Measurements from ENCODE around the gene EMILIN1.

The EMILIN1 gene

DNA sequence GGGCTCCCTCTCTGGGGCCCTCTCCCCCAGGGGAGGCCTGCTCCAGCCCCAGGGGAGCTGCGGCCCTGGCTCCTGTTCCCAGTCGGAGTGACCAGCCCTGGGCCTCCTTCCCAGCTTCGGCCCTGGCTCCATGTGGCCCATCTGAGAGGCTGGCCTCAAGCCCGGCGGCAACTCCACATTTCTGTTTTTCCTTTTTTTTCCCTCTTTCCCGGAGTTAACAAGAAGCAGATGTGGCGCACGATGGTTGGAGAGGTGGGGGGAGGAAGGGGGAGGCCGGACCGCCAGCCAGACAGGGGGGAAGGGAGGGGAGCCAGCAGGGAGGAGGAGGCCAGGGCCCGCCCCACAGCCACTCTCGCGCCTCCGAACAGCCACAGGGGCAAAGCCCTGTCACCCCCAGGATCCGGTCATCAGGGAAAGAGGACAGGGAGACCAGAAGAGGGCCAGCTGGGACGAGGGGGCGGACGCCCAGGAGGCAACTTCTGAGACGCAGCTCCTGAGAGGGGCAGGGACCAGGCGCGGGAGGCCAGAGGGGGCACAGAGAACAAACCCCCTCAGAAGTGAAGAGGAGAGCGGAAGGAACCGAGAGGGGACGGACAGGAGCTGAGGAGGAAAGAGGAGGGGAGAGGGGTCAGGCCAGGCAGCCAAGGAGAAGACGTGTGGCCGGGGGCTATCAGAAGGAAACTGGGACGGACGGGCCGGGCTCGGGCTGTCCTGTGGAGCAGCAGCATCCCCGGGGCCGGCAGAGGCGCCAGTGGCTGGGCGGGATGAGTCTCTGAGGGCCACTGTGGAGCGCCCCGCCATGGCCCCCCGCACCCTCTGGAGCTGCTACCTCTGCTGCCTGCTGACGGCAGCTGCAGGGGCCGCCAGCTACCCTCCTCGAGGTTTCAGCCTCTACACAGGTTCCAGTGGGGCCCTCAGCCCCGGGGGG, at the start of gene EMILIN1:
TSS of gene EMILIN1 (plus strand) at position 349 of the 928 bp plus-strand sequence. CDS start at position 800, 451 bp downstream.
- DNase-seq, result no peak

DNA sequence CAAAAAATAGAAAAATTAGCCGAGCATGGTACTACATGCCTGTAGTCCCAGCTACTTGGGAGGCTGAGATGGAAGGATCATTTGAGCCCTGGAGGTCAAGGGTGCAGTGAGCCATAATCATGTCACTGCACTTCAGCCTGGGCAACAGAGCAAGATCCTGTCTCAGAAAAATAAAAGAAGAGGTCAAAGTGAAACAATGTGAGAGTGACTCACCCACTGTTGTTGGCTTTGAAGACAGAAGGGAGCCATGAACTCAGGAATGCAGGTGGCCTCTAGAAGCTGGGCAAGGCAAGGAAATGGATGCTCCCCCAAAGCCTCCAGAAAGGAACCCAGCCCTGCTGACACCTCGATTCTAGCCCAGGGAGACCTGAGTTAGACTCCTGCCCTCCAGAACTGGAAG, 49.4 kb upstream of the EMILIN1 start:
- no peak for DNase-seq

DNA sequence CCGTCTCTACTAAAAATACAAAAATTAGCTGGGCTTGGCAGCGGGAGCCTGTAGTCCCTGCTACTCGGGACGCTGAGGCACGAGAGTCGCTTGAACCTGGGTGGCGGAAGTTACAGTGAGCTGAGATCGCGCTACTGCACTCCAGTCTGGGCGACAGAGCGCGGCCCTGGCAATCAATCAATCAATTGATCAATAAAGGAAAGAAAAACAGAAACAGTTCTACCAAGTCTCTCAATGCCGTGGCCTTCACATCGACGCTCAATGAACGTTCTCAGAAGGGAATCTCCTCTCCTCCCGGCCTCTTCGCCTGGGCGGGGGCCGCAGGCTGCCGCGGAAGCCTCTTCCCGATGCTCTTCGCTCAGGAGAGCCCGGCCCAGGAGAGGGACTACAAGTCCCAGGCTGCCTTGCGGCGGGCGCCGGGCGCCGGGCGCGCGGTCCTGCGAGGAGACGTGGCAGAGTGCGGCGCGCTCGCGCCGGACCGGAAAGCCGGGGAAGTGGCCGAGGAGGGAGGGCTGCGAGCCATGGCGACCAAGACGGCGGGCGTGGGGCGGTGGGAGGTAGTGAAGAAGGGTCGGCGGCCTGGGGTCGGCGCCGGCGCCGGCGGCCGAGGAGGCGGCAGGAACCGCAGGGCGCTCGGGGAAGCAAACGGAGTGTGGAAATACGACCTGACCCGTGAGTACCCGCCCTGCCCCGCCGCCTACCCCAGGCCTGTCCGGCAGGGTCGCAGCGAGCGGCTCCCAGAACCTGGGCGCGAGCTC, 45.7 kb upstream of the EMILIN1 start, which contains the start of gene TMEM214:
TSS of gene TMEM214 (plus strand) at position 471 of the 758 bp plus-strand sequence. CDS start at position 522, 51 bp downstream.
- peak; percentile 81 for DNase-seq

DNA sequence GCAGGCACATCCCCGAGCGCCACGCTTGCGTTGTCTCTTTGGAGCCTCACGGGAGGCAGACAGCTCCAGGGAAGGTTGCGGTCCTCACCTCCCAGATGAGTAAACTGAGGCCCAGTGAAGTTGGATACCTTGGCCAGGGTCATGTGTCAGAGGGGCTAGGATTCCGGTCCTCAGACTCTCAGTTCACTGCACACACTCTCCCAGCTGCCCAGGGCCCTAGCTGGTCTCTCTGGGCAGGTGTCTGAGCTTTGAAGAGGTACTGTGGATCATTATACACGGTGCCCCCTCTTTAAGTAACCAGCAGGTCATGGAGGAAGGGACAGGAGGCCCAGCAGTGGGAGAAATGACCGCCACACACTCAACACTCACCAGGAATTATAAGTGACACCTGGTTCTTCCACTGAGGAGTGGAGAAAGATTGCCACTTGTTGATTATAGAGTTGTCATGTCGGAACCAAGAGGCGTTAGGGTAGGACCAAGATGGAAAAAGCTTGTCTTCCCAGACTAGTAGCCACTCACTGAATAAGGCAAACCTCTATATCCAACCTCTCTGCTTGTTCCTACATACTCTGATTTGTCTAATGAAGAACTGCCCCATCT, 45.1 kb upstream of the EMILIN1 start:
- DNase-seq, result peak; percentile 1

DNA sequence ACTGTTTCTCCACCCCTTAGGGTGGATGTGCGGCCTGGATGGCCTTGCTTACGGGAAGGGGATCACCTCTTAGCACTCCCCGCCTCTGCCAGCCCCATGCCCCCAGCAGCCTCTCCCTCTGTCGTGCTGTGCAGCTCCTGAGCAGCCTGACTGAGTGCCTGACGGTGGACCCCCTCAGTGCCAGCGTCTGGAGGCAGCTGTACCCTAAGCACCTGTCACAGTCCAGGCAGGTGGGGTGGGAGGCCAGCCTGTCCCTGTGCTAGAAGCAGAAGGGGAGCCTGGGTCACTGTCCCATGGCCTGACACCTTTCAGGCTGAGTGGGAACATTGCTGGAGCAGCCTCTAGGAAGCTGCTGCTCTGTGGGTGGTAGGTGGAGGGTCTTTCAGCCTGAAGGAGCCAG, 40.4 kb upstream of the EMILIN1 start:
- DNase-seq, result no peak

DNA sequence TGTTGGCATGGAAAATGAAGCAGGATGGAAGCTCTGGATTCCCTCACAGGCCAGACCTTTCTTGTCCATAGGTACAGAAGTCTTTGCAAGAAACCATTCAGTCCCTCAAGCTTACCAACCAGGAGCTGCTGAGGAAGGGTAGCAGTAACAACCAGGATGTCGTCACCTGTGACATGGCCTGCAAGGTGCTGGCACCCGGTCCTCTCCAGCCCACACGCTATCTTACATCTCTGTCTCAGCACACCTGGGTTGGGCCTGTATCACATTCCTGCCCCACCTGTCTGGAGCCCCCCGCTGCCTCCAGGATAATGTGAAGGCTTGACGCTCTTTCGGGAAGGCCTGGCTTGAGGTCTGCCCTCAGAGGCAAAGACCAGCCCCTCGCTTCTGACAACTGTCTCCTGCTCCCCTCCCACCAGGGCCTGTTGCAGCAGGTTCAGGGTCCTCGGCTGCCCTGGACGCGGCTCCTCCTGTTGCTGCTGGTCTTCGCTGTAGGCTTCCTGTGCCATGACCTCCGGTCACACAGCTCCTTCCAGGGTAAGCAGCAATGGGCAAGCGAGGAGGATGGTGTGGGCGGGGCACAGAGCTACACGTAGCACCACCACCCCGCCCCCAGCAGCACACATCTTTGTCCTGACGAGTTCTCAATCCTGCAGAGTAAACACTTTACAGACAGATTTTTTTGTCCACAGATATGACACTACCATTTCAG, 39.6 kb upstream of the EMILIN1 start:
- no peak for DNase-seq

DNA sequence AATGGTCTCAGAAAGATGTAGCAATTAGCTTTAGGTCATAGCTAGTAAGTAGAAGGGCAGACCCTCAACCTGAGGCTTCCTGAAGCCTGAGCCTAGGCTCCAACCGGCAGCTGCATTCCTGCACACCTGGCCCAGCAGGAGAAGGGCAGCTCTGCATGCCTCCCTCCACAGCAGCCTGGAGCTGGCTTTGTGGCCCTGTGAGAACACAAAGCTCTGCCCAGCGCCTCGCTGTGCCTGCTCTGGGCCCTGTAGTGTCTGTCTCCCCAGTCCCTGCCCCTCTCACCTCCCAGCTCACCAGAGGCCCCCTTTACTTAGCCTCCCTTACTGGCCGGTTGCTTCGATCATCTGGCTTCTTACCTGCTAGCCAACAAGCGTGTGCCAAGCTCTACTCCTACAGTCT, 39.0 kb upstream of the EMILIN1 start:
- no peak for DNase-seq

DNA sequence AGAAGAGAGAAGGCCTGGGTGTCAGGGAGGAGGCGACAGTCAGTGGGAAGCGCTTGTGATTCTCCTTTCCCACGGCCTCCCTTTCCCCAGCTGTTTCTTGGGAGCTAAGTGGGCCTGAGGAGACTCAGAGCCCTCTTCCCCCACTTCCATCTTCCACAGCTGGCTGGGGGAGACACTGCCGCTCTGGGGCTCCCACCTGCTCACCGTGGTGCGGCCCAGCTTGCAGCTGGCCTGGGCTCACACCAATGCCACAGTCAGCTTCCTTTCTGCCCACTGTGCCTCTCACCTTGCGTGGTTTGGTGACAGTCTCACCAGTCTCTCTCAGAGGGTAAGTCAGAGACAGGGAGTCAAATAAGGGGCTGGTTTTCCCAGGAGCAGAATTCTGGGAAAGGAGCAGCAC, 38.5 kb upstream of the EMILIN1 start:
- DNase-seq, result no peak

DNA sequence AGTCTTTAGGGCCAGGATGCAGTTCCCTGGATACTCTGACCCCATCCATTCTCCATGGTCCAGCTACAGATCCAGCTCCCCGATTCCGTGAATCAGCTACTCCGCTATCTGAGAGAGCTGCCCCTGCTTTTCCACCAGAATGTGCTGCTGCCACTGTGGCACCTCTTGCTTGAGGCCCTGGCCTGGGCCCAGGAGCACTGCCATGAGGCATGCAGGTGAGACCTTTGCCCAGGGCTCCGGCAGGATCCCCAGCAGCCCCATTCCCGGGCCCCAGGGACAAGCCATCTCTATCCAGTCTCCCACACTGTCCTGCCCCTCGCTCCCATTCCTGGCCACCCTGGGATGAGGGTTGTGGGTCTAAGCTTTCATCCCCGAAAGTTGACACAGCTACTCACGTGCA, 38.1 kb upstream of the EMILIN1 start:
- no peak for DNase-seq

DNA sequence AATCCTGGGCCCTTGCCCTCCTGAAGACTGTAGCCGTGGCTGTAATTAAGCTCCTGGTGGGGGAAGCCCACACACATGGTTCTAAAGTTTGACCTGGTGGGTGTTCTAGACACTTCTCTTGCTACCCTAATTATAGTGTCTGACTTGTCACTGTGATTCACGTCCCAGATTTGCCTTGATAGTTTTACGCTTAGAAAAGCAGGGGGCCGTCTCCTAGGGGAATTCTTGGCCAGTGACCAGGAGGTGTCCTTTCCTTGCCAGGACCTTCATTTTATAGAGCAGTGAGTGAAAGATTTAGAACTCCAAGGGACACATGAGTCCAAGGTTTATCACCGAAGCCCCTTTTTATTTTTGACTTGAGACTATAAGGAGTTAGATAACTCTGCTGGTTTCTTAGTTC, 36.7 kb upstream of the EMILIN1 start:
- no peak for DNase-seq

DNA sequence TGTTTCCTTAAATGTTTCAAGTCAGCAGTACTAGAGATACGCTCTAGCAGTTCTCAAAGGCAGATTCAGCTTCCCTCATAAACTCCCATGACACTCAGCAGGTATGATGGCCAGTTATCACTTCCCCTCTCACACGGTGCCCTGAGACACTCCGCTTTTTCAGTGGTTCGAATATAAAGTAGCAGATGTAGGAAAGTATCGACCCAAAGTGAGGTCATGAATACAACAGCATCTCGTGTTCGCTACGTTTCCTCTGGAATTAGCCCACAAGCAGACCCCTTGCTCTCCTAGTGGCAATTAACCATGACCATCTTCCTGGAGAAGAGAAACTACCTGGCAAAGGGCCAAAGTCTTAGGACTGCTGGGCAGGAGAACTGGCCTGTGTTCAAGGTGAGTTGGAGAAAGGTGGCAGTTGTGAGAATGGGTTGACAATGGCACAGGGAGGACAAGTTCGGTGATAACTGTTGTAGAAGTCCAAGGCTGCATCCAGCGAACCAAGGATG, 36.2 kb upstream of the EMILIN1 start:
- DNase-seq, result no peak

DNA sequence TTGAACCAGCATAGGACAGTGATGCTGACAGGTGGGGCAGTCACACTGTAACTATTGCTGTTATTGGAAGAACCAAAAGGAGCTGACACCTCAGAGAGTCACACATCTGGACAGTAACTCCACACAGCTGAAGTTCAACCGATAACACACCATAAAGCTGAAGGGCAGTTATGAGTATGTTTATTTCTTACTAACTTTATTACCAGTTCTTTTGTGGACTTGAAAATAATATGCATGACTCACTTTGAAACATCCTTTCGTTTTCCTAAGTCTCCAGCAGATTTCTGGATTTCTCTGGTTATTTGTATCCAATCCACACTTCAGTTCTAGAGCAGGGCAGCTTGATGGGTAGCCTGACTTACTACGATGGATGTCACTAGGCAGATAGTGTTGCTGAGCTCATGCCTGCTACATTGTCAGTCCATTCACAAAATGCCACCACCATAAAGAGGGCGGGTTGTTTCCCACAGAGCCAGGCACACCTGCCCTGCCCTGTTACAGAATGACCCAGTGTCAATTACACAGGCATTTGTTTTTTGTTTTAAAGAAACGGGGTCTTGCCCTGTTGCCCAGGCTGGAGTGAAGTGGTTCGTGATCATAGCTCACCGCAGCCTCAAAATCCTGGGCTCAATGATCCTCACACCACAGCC, 35.3 kb upstream of the EMILIN1 start:
- DNase-seq, result no peak

DNA sequence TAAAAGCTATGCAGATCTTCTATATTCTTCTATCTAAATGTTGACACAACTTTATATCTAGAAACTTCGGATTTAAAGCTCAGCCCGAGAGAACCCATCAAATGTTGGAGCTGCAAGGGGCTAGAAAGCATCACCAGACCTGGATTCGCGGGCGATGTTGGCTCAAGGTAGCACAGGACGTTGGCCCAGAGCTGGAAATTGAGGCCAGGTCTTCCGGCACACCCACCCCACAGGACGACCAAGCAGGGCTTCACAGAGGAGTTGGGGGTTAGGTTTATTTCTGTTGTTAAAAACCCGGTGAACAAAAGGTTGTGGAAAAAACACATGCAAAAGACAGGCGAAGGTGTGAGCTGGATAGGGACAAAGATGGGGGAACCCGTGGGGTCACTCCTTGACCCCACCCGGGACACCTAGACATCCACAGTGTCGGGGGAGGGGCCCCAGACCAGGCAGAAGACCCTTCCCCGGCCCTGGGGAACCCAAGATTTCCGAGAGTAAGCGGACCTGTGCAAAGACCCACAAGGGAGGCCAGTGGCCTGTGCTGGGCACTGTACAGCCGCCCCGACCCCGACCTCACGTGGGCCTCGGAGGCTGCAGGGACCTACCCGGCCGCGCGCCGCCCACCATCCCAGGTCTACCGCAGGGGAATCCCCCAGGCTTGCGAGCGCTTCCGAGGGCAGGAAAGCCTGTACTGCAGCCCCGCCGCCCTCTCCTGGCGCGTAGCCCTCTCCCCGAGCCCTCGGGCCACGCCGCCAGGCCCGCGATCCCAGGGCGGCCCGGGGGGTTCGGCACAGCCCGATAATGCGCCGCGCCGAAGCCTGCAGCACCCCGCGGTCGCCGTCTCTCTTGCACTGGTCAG, 28.8 kb upstream of the EMILIN1 start:
- peak; percentile 73 for DNase-seq

DNA sequence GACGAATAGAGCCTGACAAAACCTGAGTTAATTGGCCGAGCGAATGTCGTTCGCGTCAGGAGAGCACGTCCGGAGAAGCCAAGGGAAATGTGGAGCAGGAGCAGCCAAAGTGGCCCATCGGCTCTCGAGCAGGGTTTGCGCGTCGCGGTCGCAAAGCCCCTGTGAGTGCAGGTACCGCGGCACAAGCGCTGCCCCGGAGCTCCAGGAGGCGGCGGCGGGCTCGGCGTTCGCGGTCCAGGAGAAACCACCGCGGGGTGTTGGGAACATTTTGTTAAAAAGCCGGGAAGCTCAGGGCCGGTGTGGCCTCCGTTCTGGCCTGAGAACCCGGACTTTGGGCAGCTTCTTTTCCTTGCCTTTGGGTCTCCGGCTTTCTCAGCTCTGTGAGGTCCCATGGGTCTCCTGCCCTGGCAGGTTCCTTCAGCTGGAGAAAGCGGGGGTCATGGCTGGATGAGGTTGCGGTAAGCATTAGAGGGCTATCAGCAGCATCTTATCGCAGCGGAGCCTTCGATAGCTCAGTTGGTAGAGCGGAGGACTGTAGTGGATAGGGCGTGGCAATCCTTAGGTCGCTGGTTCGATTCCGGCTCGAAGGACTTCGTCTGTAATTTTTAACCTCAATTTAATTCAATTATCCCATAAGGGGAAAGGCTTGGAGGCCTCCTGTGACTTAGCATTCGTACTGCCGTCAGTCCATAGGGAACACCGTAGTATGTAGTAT, 28.0 kb upstream of the EMILIN1 start:
- DNase-seq, result peak; percentile 95

DNA sequence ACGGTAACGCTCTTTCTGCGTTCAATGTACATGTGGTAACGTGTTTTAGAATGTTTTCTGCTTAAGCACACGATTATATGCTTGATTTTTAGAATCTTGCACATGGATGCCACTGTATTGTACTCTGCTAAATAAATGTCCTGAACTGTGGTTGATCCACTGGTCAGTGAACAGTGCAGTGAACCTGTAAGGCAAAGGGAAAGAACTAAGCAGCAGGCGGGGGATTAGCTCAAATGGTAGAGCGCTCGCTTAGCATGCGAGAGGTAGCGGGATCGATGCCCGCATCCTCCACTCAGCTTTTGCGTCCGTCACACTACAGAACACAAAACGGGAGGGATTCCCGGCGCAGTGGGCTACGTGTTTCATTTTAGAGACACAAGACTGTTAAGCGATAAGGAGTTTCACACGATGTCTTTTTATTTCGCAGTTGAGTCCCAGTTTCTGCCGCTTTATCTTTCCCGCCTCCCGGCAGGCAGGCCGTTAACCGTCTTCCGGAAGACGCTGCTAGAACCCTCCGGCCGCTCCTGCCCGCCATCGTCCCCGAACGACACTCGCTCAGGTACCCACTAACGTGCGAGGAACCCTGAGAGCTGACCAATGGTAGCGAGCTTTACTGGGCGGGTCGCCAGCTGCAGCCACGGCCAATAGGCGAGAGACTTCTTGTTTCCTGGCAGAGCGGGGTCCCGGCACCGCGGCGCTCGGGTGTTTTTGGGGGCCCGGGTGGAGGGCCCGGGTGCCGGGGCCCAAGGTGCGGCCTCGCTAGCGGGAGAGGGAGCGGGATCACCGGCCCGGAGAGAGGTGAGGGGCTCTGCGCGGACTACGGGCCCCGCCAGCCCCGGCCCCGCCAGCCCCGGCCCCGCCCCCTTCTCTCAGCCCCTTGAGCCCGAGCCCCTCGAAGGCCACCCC, 27.2 kb upstream of the EMILIN1 start, which contains the start of gene AGBL5:
TSS of gene AGBL5 (plus strand) at position 673 of the 906 bp plus-strand sequence. CDS start 1,291 bp downstream, outside the sequence.
- DNase-seq, result peak; percentile 98

DNA sequence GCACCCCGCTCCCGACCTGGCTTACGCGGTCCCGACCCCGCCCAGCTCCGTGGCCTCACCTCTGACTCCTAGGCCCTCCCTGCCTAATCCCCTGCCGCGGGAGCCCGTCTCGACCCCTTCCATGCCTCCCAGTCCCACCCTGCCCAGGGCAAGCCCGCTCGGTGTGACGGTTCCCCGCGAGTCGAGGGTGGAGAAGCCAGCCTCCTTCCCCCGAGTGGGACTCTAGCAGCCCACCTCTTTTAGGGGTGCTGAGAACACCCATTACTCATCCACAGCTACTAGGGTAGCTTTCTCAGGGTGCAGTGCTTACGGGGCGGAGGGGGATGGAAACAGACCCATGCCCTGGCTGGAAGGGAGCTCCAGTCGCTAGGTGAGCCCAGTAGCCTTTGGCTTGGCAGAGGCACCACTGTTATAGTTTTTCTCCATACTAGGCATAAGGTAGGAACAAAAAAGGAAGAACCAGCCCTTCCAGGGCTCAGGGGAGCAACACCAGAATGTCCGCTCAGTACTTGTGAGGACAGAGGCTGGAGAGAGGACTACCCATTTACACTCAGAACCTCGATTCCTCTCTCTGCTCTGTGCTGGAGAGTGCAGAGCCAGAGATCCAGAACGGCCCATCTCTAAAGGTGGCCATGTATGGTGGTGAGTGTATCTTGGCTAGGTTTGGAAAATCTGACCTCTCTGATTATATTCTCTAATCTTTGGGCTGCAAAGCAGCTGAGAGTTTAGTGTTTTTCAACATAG, 26.3 kb upstream of the EMILIN1 start:
- DNase-seq, result no peak

DNA sequence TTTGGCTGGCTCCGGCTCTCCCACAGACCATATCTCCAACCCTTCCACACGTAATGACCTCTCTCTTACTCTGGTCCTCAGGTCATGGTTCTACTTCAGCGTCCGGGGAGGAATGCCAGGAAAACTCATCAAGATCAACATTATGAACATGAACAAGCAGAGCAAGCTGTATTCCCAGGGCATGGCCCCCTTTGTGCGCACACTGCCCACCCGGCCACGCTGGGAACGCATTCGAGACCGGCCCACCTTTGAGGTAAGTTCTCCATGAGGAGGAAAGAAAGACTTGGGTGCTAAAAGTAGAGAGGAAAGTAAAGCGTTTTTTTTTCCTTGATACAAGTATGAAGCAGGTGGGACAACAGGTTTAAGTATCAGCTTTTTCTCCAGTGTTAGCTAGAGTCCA, 25.1 kb upstream of the EMILIN1 start:
- DNase-seq, result no peak

DNA sequence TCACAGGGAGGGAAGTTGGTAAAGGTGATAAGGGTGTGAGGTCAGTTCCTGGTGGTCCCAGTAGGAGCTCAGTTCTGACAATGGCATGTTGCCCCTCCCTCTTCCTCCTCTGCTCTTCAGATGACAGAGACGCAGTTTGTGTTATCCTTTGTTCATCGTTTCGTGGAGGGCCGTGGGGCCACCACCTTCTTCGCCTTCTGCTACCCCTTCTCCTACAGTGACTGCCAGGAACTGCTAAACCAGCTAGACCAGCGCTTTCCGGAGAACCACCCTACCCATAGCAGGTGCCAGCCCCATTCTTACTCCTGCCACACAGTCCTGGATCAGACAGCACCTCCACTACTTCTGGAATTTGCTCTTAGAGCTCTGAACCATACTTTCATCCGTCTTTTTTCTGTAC, 24.6 kb upstream of the EMILIN1 start:
- no peak for DNase-seq

Data from CD4-positive, alpha-beta T cell treated with Interleukin-21 for 1 hour (primary cell).